H1 (cell line): ENCODE measurements around the gene SLC39A11. TPM values are rescaled to one million over a fixed set of nuclear protein-coding genes. Genes with fewer than 3 reads are reported as not detected.

Experiments used
- CTCF ChIA-PET: fragments of 300-600 bp; sonication (Branson Sonifier 250); formaldehyde crosslinking; loops from one replicate; lab custom pipeline; 2021; ENCODE audit not compliant: partially characterized antibody; lab: Charles Lee
- POLR2A ChIA-PET: fragments of 300-600 bp; sonication (Branson Sonifier 250); formaldehyde crosslinking; loops from one replicate; lab custom pipeline; 2021; ENCODE audit warnings: inconsistent platforms; ENCODE audit not compliant: partially characterized antibody; lab: Charles Lee
- DNase-seq, 2 experiments: peaks; one replicate each; pipeline versions ENCODE4 v3.0.0 to v3.0.0-alpha.2; 2010 to 2022; ENCODE audit warnings: low spot score in 2 of 2, low read depth in 1 of 2, mixed read lengths in 1 of 2
- FAIRE-seq: peaks from 2 replicates; lab custom pipeline; 2011; peaks lifted over from hg19 to GRCh38; lab: Jason Lieb, UNC
- H2AFZ ChIP-seq: 2 replicates; pipeline ENCODE4 v1.8.1; 2012; ENCODE audit warnings: low read length, inconsistent platforms
- H2AK5ac ChIP-seq: 2 replicates; pipeline ENCODE4 v1.6.1; 2013; ENCODE audit warnings: low read depth, low read length
- H2BK120ac ChIP-seq: replicated peaks from 2 replicates; pipeline ENCODE3; 2013; ENCODE audit warnings: low read depth, low read length, inconsistent platforms
- H2BK12ac ChIP-seq: 2 replicates; pipeline ENCODE4 v1.6.1; 2013; ENCODE audit warnings: low read depth, low read length
- H2BK15ac ChIP-seq: 2 replicates; pipeline ENCODE4 v1.6.1; 2013; ENCODE audit warnings: low read length
- H2BK20ac ChIP-seq: 2 replicates; pipeline ENCODE4 v1.6.1; 2013; ENCODE audit warnings: low read length
- H2BK5ac ChIP-seq: 2 replicates; pipeline ENCODE4 v1.6.1; 2013; ENCODE audit warnings: low read depth, low read length
- H3K14ac ChIP-seq: 2 replicates; pipeline ENCODE4 v1.6.1; 2013; ENCODE audit warnings: inconsistent platforms; ENCODE audit not compliant: insufficient read length
- H3K18ac ChIP-seq: 2 replicates; pipeline ENCODE4 v1.6.1; 2013; ENCODE audit warnings: low read length; ENCODE audit errors: extremely low read depth
- H3K23ac ChIP-seq: 2 replicates; pipeline ENCODE4 v1.6.1; 2013; ENCODE audit warnings: inconsistent platforms; ENCODE audit not compliant: insufficient read length
- H3K23me2 ChIP-seq: 2 replicates; pipeline ENCODE4 v1.6.1; 2013; ENCODE audit warnings: low read depth, low read length
- H3K27ac ChIP-seq: 2 replicates; pipeline ENCODE4 v1.6.1; 2011; ENCODE audit warnings: low read depth, low read length, inconsistent platforms
- H3K27me3 ChIP-seq, 4 experiments: replicated peaks in 1 of 4; 1 replicate in 1 of 4; 2 replicates in 3 of 4; pipeline versions ENCODE4 v1.6.1 to v1.8.1; 2011 to 2013; ENCODE audit warnings: low read length in 3 of 4, mild to moderate bottlenecking in 3 of 4, inconsistent platforms in 2 of 4, mixed read lengths in 2 of 4, moderate library complexity in 1 of 4; ENCODE audit not compliant: control insufficient read depth in 3 of 4, insufficient read depth in 3 of 4; ENCODE audit errors: extremely low read depth in 1 of 4
- H3K36me3 ChIP-seq, 4 experiments: 2 replicates each; pipeline versions ENCODE4 v1.6.1 to v1.8.1; 2011 to 2013; ENCODE audit warnings: mild to moderate bottlenecking in 4 of 4, low read length in 3 of 4, moderate library complexity in 2 of 4, control low read depth in 1 of 4, inconsistent platforms in 1 of 4; ENCODE audit not compliant: insufficient read depth in 4 of 4, control insufficient read depth in 2 of 4
- H3K4ac ChIP-seq: replicated peaks from 2 replicates; pipeline ENCODE3; 2013; ENCODE audit warnings: low read length, low read depth, mixed read lengths, inconsistent platforms; ENCODE audit not compliant: insufficient read length
- H3K4me1 ChIP-seq, 4 experiments: replicated peaks in 1 of 4; 1 replicate in 1 of 4; 2 replicates in 3 of 4; pipeline versions ENCODE4 v1.6.1 to v1.8.1; 2011 to 2013; ENCODE audit warnings: low read length in 3 of 4, inconsistent platforms in 2 of 4, mixed read lengths in 1 of 4; ENCODE audit not compliant: insufficient read depth in 4 of 4, control insufficient read depth in 3 of 4
- H3K4me2 ChIP-seq, 2 experiments: 2 replicates each; pipeline versions ENCODE4 v1.6.1 to v1.8.1; 2011 to 2013; ENCODE audit warnings: low read depth in 2 of 2, low read length in 2 of 2, control low read depth in 1 of 2, inconsistent platforms in 1 of 2, mild to moderate bottlenecking in 1 of 2; ENCODE audit not compliant: insufficient read depth in 1 of 2
- H3K4me3 ChIP-seq, 4 experiments: fragments of 200-600, 300-600 bp in 1 of 4; sonication (generic), shearing (Covaris generic), sonication (Bioruptor Twin) in 1 of 4; 2 replicates each; pipeline versions ENCODE4 v1.5.1 to v1.8.1; 2011 to 2016; ENCODE audit warnings: low read length in 4 of 4, low read depth in 3 of 4, control low read depth in 2 of 4, inconsistent platforms in 2 of 4, mild to moderate bottlenecking in 2 of 4, mixed read lengths in 1 of 4, moderate library complexity in 1 of 4; ENCODE audit not compliant: insufficient read depth in 2 of 4; ENCODE audit errors: extremely low read depth in 1 of 4
- H3K56ac ChIP-seq: replicated peaks from 2 replicates; pipeline ENCODE3; 2013; ENCODE audit warnings: low read depth, mild to moderate bottlenecking, mixed read lengths, low read length, inconsistent platforms; ENCODE audit not compliant: insufficient read length
- H3K79me1 ChIP-seq: 2 replicates; pipeline ENCODE4 v1.6.1; 2013; ENCODE audit warnings: low read depth, low read length, control low read depth
- H3K79me2 ChIP-seq, 2 experiments: 2 replicates each; pipeline versions ENCODE4 v1.6.1 to v1.8.1; 2012 to 2013; ENCODE audit warnings: low read length in 2 of 2, mild to moderate bottlenecking in 2 of 2, inconsistent platforms in 1 of 2; ENCODE audit not compliant: insufficient read depth in 2 of 2, control insufficient read depth in 1 of 2
- H3K9ac ChIP-seq, 4 experiments: replicated peaks in 1 of 4; 1 replicate in 1 of 4; 2 replicates in 3 of 4; pipeline versions ENCODE4 v1.6.1 to v1.8.1; 2011 to 2013; ENCODE audit warnings: low read depth in 3 of 4, low read length in 3 of 4, control low read depth in 2 of 4, mild to moderate bottlenecking in 2 of 4, moderate library complexity in 2 of 4, inconsistent platforms in 1 of 4; ENCODE audit errors: extremely low read depth in 1 of 4
- H3K9me3 ChIP-seq, 2 experiments: 2 replicates each; pipeline versions ENCODE4 v1.6.1 to v1.8.1; 2012 to 2013; ENCODE audit warnings: mild to moderate bottlenecking in 2 of 2, moderate library complexity in 2 of 2, control low read depth in 1 of 2, inconsistent platforms in 1 of 2, low read depth in 1 of 2, low read length in 1 of 2, mixed read lengths in 1 of 2; ENCODE audit not compliant: insufficient read depth in 2 of 2
- H4K20me1 ChIP-seq, 2 experiments: replicated peaks in 1 of 2; 2 replicates each; pipeline versions ENCODE3 to v1.8.1; 2011 to 2013; ENCODE audit warnings: inconsistent platforms in 2 of 2, low read length in 2 of 2, mild to moderate bottlenecking in 1 of 2; ENCODE audit not compliant: insufficient read depth in 2 of 2, control insufficient read depth in 1 of 2
- H4K5ac ChIP-seq: 2 replicates; pipeline ENCODE4 v1.6.1; 2013; ENCODE audit warnings: low read length, low read depth, mixed read lengths, inconsistent platforms; ENCODE audit not compliant: insufficient read length
- H4K8ac ChIP-seq: 2 replicates; pipeline ENCODE4 v1.8.0; 2013; ENCODE audit warnings: mild to moderate bottlenecking, moderate library complexity, low read length, inconsistent platforms; ENCODE audit not compliant: insufficient read depth; ENCODE audit errors: extremely low read depth
- H4K91ac ChIP-seq: replicated peaks from 2 replicates; pipeline ENCODE3; 2013; ENCODE audit warnings: low read length, mixed read lengths, inconsistent platforms; ENCODE audit not compliant: insufficient read length
- CTBP2 ChIP-seq: IDR thresholded peaks from 2 replicates; pipeline ENCODE4 v1.7.0; 2011; ENCODE audit warnings: borderline replicate concordance, mild to moderate bottlenecking, moderate library complexity, mixed read lengths, low read length; ENCODE audit not compliant: insufficient read depth, insufficient read length
- CTCF ChIP-seq, 3 experiments: IDR thresholded peaks; 1 replicate in 2 of 3; 2 replicates in 1 of 3; pipeline versions ENCODE4 v1.5.1 to v1.6.1; 2011; ENCODE audit warnings: low read length in 3 of 3, mild to moderate bottlenecking in 3 of 3, inconsistent platforms in 2 of 3, low read depth in 1 of 3, moderate library complexity in 1 of 3; ENCODE audit not compliant: insufficient read depth in 1 of 3; ENCODE audit errors: control extremely low read depth in 1 of 3
- SRF ChIP-seq: IDR thresholded peaks from 2 replicates; pipeline ENCODE4 v1.6.1; 2011; ENCODE audit warnings: mild to moderate bottlenecking, low read depth, low read length, moderate library complexity
- TEAD4 ChIP-seq: IDR thresholded peaks from 2 replicates; pipeline ENCODE4 v1.6.1; 2012; ENCODE audit warnings: low read depth, low read length, inconsistent platforms, mixed read lengths
- WGBS, 2 experiments: shearing (Covaris generic) in 1 of 2; methylation state at CpG; one replicate each; pipeline versions ENCODE4 v1.1.6 to v1.1.7; 2013 to 2015; ENCODE audit warnings: low lambda C conversion rate in 2 of 2, mixed read lengths in 2 of 2, inconsistent platforms in 1 of 2, low coverage in 1 of 2, missing lambda C conversion rate in 1 of 2; ENCODE audit not compliant: insufficient replicate concordance in 2 of 2, insufficient coverage in 1 of 2, insufficient read length in 1 of 2; ENCODE audit errors: extremely low coverage in 1 of 2, missing lambda C conversion rate in 1 of 2; 5-methylcytosine and 5-hydroxymethylcytosine counted together
- polyA plus RNA-seq, 7 experiments: library from polyadenylated mRNA; depleted of rRNA in 3 of 7; stranded (reverse) in 5 of 7; unstranded in 2 of 7; fragments of >200 nt in 5 of 7; fragments of 200-250 nt in 2 of 7; gene quantifications; 1 replicate in 5 of 7; 2 replicates in 1 of 7; 4 replicates in 1 of 7; pipeline versions ENCODE4 v1.2.1 to v1.2.3, GENCODE V29; 2011 to 2013; ENCODE audit warnings: missing spikeins in 2 of 7, mixed read lengths in 2 of 7
- total RNA-seq: library from RNA; stranded (reverse); fragmentation: NEBNext Ultra II Directional; extraction: Animal tissue kit (Norgen Biotek cat#: 25700); gene quantifications from 2 replicates; pipeline ENCODE4 v1.2.1, GENCODE V29; 2021

SLC39A11 gene
- total and polyA plus RNA-seq, 2 of the 8 experiments (the other 6 are each of a cell fraction or from before 2014, with no cell fraction given), result 12.2 to 19.6 TPM

GRCh38 chr17:72935984-72936383 lies 156.5 kb downstream of the SLC39A11 start:
- Histone ChIP-seq H3K23ac (no peak overlapping the region), H3K27me3 (no peaks in the 10 kb centered on the region), H3K79me2 (no peaks in the 10 kb centered on the region), H2BK120ac (no peak overlapping the region), H4K8ac (no peak overlapping the region), H3K36me3 (no peaks in the 10 kb centered on the region), H4K20me1 (no peaks in the 10 kb centered on the region), H3K4me1 (0 out of 7 replicates have a peak, but pooled peaks cover 0 to 3% (median 0%) of the 10 kb centered on the region in 4 experiments), H3K9me3 (no peaks in the 10 kb centered on the region), H4K5ac (no peak overlapping the region), H3K27ac (no peak overlapping the region), H3K4me2 (no peak overlapping the region), H3K18ac (no peak overlapping the region), H3K9ac (no peak overlapping the region), H2AFZ (no peak overlapping the region), H3K14ac (no peak overlapping the region), H2BK5ac (no peak overlapping the region), H3K23me2 (no peaks in the 10 kb centered on the region), H3K56ac (no peak overlapping the region), H3K4ac (no peak overlapping the region), H2BK15ac (no peak overlapping the region), H3K4me3 (no peak overlapping the region), H3K79me1 (no peaks in the 10 kb centered on the region), H2BK12ac (no peak overlapping the region), H4K91ac (no peak overlapping the region), H2AK5ac (no peak overlapping the region), H2BK20ac (no peak overlapping the region)
- WGBS, 2 experiments, result 90% methylated on average over 8 of the region's 8 CpGs; no CpG with 5 or more reads in 1 of the 2 experiments
- CTCF ChIA-PET, result no interaction called here
- DNase-seq (no peak), FAIRE-seq (no peak)
- POLR2A ChIA-PET, result no interaction called here
- no peak for TF ChIP-seq CTCF (IDR thresholded peaks at IDR 0.05; ENCODE audit: control extremely low read depth in 1 of 3, insufficient read depth in 1 of 3, low read depth in 1 of 3, low read length in 3 of 3)
- TF ChIP-seq TEAD4, result no peak
- TF ChIP-seq SRF, result no peak
- TF ChIP-seq CTBP2, result no peak
